ENCODE measurements around the gene AQP6.

The AQP6 gene

GRCh38 chr12:50004696-50005095 lies 31.9 kb downstream of the AQP6 start:
- no peak for DNase-seq

- DNase-seq = no peak
Observed at GRCh38 chr12:50005175-50005574, 32.4 kb downstream of the AQP6 start.

- no peak for DNase-seq
Observed at GRCh38 chr12:50006280-50006679, 33.5 kb downstream of the AQP6 start.

- no peak for DNase-seq
Observed at GRCh38 chr12:50006754-50007442, 34.2 kb downstream of the AQP6 start.

GRCh38 chr12:50013361-50014147 lies 40.8 kb downstream of the AQP6 start:
- DNase-seq = no peak

GRCh38 chr12:50014342-50014741 lies 41.6 kb downstream of the AQP6 start:
- DNase-seq = no peak

GRCh38 chr12:50016501-50017475 lies 44.0 kb downstream of the AQP6 start:
- DNase-seq = peak; percentile 83 to 94 (median 86)

- peak; percentile 32 to 77 (median 50) for DNase-seq
Observed at GRCh38 chr12:50017641-50018040, 44.9 kb downstream of the AQP6 start.

- DNase-seq = no peak
Observed at GRCh38 chr12:50018154-50018553, 45.4 kb downstream of the AQP6 start.

GRCh38 chr12:50018968-50019367 lies 46.2 kb downstream of the AQP6 start:
- no peak for DNase-seq

GRCh38 chr12:50019524-50019923 lies 46.8 kb downstream of the AQP6 start:
- DNase-seq = no peak

GRCh38 chr12:50021031-50021430 lies 48.3 kb downstream of the AQP6 start:
- DNase-seq = no peak

- DNase-seq = no peak
Observed at GRCh38 chr12:50022903-50023302, 50.2 kb downstream of the AQP6 start.

- DNase-seq = no peak
Observed at GRCh38 chr12:50024227-50024626, 51.5 kb downstream of the AQP6 start.

- DNase-seq = peak in 2 of 4 experiments; percentile 17 to 30
Observed at GRCh38 chr12:50024805-50025186, 52.0 kb downstream of the AQP6 start.

GRCh38 chr12:50025187-50026059 lies 52.7 kb downstream of the AQP6 start, which contains the start of gene RACGAP1:
Gene RACGAP1, minus strand, starts transcription at chr12:50025494. Its CDS starts 8,779 bp downstream, at chr12:50016715.
- DNase-seq = peak; percentile 98 to 100 (median 100)

- no peak for DNase-seq
Observed at GRCh38 chr12:50026691-50027090, 53.9 kb downstream of the AQP6 start.

Data from suppressor macrophage (primary cell).